ENCODE data around the gene DCUN1D2.

The DCUN1D2 gene

GRCh38 chr13:113518076-113518803, 27.7 kb upstream of the DCUN1D2 start:
- no peak for ATAC-seq

GRCh38 chr13:113514847-113515246, 24.3 kb upstream of the DCUN1D2 start:
- ATAC-seq, result no peak

- no peak for ATAC-seq
These were observed 23.2 kb upstream of the DCUN1D2 start for GRCh38 chr13:113513761-113514160.

- no peak for ATAC-seq
These were observed 20.9 kb upstream of the DCUN1D2 start for GRCh38 chr13:113511361-113511760.

GRCh38 chr13:113510871-113511270, 20.4 kb upstream of the DCUN1D2 start:
- ATAC-seq, result no peak

GRCh38 chr13:113509989-113510388, 19.5 kb upstream of the DCUN1D2 start:
- ATAC-seq, result no peak

- ATAC-seq, result no peak
These were observed 18.2 kb upstream of the DCUN1D2 start for GRCh38 chr13:113508521-113509254.

- ATAC-seq, result no peak
These were observed 17.2 kb upstream of the DCUN1D2 start for GRCh38 chr13:113507505-113508345.

- ATAC-seq, result no peak
These were observed 16.4 kb upstream of the DCUN1D2 start for GRCh38 chr13:113506871-113507388.

GRCh38 chr13:113506025-113506685, 15.6 kb upstream of the DCUN1D2 start:
- ATAC-seq, result no peak

GRCh38 chr13:113502686-113503085, 12.2 kb upstream of the DCUN1D2 start:
- no peak for ATAC-seq

GRCh38 chr13:113500530-113501265, 10.2 kb upstream of the DCUN1D2 start:
- no peak for ATAC-seq

GRCh38 chr13:113499936-113500335, 9.4 kb upstream of the DCUN1D2 start:
- no peak for ATAC-seq

- ATAC-seq, result no peak
These were observed 8.4 kb upstream of the DCUN1D2 start for GRCh38 chr13:113498905-113499304.

- ATAC-seq, result no peak
These were observed 6.7 kb upstream of the DCUN1D2 start for GRCh38 chr13:113497217-113497616.

- ATAC-seq, result no peak
These were observed 5.1 kb upstream of the DCUN1D2 start for GRCh38 chr13:113495494-113496210.

GRCh38 chr13:113493315-113493951, 2.9 kb upstream of the DCUN1D2 start:
- peak; percentile 68 to 74 for ATAC-seq

- ATAC-seq, result no peak
These were observed 1.5 kb upstream of the DCUN1D2 start for GRCh38 chr13:113491982-113492381.

- no peak for ATAC-seq
These were observed 940 bp upstream of the DCUN1D2 start for GRCh38 chr13:113491418-113491883.
